Measurements from ENCODE around the gene NRXN3. TPM values are rescaled to one million over a fixed set of nuclear protein-coding genes. Genes with fewer than 3 reads are reported as not detected.
A peak's percentile ranks its signal among the peaks of the same experiment; 100 is the strongest.

NRXN3 gene
- polyA plus RNA-seq (2013, experiment 1 of 4) = 11.1 TPM
- 12.2 TPM for polyA plus RNA-seq (2013, experiment 2 of 4)
- 7.3 TPM for polyA plus RNA-seq (2013, experiment 3 of 4)
- 9.0 TPM for polyA plus RNA-seq (2013, experiment 4 of 4)

DNA sequence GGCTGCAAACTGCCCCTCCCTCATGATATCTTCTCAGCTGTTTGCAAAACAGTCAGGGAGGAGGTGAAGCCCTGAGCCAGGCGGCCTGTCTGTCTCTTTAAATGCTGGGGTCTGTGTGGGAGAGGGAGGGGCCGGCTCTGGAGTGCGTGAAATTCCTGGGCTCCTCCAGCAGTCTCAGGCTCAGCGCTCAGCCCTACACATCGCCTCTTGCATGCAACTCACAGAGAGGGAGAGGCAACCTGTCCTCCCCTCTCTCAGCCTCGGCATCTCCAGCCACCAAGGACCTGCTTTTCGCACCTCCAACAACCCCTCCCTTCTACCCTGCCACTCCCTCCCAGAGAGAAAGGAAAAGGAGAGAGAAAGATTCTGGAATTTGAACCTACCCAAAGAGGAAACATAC is at the start of gene NRXN3:
Gene NRXN3, plus strand, starts transcription at position 171 of the 400 bp plus-strand sequence. CDS start 72,721 bp downstream, outside the sequence.
- Histone ChIP-seq H3K9me3 (ENCODE audit: control insufficient read depth, low read length) (no peaks in the 10 kb centered on the region), H3K36me3 (ENCODE audit: control insufficient read depth, insufficient read depth, low read length) (no peaks in the 10 kb centered on the region), H3K27me3 (ENCODE audit: control insufficient read depth, insufficient read depth, low read length, poor library complexity, severe bottlenecking) (no peaks in the 10 kb centered on the region), H3K4me1 (ENCODE audit: control insufficient read depth, insufficient read depth, low read length) (peaks cover 15% of the 10 kb centered on the region), H3K27ac (ENCODE audit: insufficient read depth, low read depth, low read length, poor library complexity, severe bottlenecking) (no peak within 1 kb of the TSS), H3K4me3 (ENCODE audit: insufficient read depth, low read depth, low read length) (peak within 1 kb of the TSS; percentile 5)
- WGBS, 2 experiments = 0 to 1% methylated on average over 7 of the region's 7 CpGs

- H3K9me3 ChIP-seq (ENCODE audit: control insufficient read depth, low read length) = no peaks in the 10 kb centered on the region
- H3K36me3 ChIP-seq (ENCODE audit: control insufficient read depth, insufficient read depth, low read length) = no peaks in the 10 kb centered on the region
- H3K4me1 ChIP-seq (ENCODE audit: control insufficient read depth, insufficient read depth, low read length) = peaks cover 5% of the 10 kb centered on the region
- 92 to 94% methylated on average over 5 of the region's 5 CpGs for WGBS, 2 experiments
- H3K27me3 ChIP-seq (ENCODE audit: control insufficient read depth, insufficient read depth, low read length, poor library complexity, severe bottlenecking) = no peaks in the 10 kb centered on the region
- H3K4me3 ChIP-seq (ENCODE audit: insufficient read depth, low read depth, low read length) = no peak overlapping the region
- H3K27ac ChIP-seq (ENCODE audit: insufficient read depth, low read depth, low read length, poor library complexity, severe bottlenecking) = no peak overlapping the region
Measured at GRCh38 chr14:78122436-78122835, 47.7 kb upstream of the NRXN3 start.

GRCh38 chr14:78123650-78124253 is 46.4 kb upstream of the NRXN3 start:
- Histone ChIP-seq H3K27ac (ENCODE audit: insufficient read depth, low read depth, low read length, poor library complexity, severe bottlenecking) (no peak overlapping the region), H3K36me3 (ENCODE audit: control insufficient read depth, insufficient read depth, low read length) (no peaks in the 10 kb centered on the region), H3K4me1 (ENCODE audit: control insufficient read depth, insufficient read depth, low read length) (peaks cover 5% of the 10 kb centered on the region), H3K27me3 (ENCODE audit: control insufficient read depth, insufficient read depth, low read length, poor library complexity, severe bottlenecking) (no peaks in the 10 kb centered on the region), H3K9me3 (ENCODE audit: control insufficient read depth, low read length) (no peaks in the 10 kb centered on the region), H3K4me3 (ENCODE audit: insufficient read depth, low read depth, low read length) (no peak overlapping the region)
- WGBS, 2 experiments = 89 to 93% methylated on average over 2 of the region's 2 CpGs

DNA sequence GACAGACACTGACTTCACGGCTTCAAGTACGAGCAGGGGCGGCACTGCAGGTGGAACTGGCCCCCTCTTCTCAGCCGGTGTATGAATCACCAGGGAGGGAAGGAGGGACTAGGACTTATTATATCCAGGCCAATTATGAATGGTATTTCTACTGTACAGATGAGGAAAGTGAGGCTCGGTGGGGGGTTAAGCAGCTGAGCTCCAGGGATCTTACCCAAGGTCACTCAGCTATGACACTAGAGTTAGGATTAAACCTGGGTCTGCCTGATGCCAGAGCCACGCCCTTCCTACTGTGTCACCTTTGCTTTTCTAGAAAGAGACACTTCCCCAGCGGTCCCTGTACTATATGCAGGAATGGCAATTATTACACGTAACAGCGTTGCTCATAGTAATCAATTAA is 42.2 kb upstream of the NRXN3 start:
- Histone ChIP-seq H3K27me3 (ENCODE audit: control insufficient read depth, insufficient read depth, low read length, poor library complexity, severe bottlenecking) (no peaks in the 10 kb centered on the region), H3K4me1 (ENCODE audit: control insufficient read depth, insufficient read depth, low read length) (peaks cover 5% of the 10 kb centered on the region), H3K36me3 (ENCODE audit: control insufficient read depth, insufficient read depth, low read length) (no peaks in the 10 kb centered on the region), H3K4me3 (ENCODE audit: insufficient read depth, low read depth, low read length) (no peak overlapping the region), H3K27ac (ENCODE audit: insufficient read depth, low read depth, low read length, poor library complexity, severe bottlenecking) (no peak overlapping the region), H3K9me3 (ENCODE audit: control insufficient read depth, low read length) (no peaks in the 10 kb centered on the region)
- WGBS, 2 experiments = 93 to 94% methylated on average over 9 of the region's 9 CpGs

DNA sequence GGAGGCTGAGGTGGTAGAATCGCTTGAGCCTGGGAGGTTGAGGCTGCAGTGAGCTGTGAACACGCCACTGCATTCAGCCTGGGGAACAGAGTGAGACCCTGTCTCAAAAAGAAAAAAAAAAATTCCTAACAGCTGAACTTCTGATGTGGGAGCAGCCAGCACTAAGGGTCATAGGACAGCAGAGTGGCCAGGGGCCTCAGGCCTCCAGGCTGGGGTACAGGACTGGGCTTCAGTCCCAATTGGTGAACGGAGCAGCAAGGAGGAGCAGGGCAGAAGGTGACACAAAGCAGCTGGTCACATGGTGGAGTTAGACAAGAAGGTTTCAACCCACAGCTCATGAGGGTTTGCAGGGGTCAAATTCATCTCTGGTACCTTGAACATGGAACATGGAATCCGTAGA is 40.8 kb upstream of the NRXN3 start:
- Histone ChIP-seq H3K27me3 (ENCODE audit: control insufficient read depth, insufficient read depth, low read length, poor library complexity, severe bottlenecking) (no peaks in the 10 kb centered on the region), H3K36me3 (ENCODE audit: control insufficient read depth, insufficient read depth, low read length) (no peaks in the 10 kb centered on the region), H3K27ac (ENCODE audit: insufficient read depth, low read depth, low read length, poor library complexity, severe bottlenecking) (no peak overlapping the region), H3K9me3 (ENCODE audit: control insufficient read depth, low read length) (no peaks in the 10 kb centered on the region), H3K4me3 (ENCODE audit: insufficient read depth, low read depth, low read length) (no peak overlapping the region), H3K4me1 (ENCODE audit: control insufficient read depth, insufficient read depth, low read length) (peaks cover 5% of the 10 kb centered on the region)
- 94 to 95% methylated on average over 4 of the region's 4 CpGs for WGBS, 2 experiments

GRCh38 chr14:78130356-78130755 is 39.8 kb upstream of the NRXN3 start:
- Histone ChIP-seq H3K27me3 (ENCODE audit: control insufficient read depth, insufficient read depth, low read length, poor library complexity, severe bottlenecking) (no peaks in the 10 kb centered on the region), H3K4me3 (ENCODE audit: insufficient read depth, low read depth, low read length) (no peak overlapping the region), H3K36me3 (ENCODE audit: control insufficient read depth, insufficient read depth, low read length) (no peaks in the 10 kb centered on the region), H3K4me1 (ENCODE audit: control insufficient read depth, insufficient read depth, low read length) (peaks cover 5% of the 10 kb centered on the region), H3K27ac (ENCODE audit: insufficient read depth, low read depth, low read length, poor library complexity, severe bottlenecking) (no peak overlapping the region), H3K9me3 (ENCODE audit: control insufficient read depth, low read length) (no peaks in the 10 kb centered on the region)
- 86 to 100% methylated on average over 1 of the region's 1 CpG for WGBS, 2 experiments

DNA sequence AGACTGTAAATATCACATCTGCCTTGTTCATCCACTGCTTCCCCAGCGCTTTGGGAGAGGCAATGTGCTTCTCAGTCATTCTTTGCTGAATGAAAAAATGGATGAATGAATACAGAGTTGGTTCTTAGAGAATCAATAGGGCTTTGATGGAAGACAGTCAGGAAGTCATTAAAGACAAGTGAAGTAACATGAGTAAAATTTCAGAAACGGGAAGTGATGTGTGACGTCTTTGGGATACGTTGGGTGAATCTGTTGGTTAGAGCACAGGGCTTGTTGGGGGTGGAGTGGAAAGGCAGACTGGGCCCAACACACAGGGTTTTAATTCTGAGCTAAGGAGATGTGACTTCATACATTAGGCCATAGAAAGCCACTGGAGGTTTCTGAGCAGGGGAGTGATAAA is 39.0 kb upstream of the NRXN3 start:
- H3K36me3 ChIP-seq (ENCODE audit: control insufficient read depth, insufficient read depth, low read length) = no peaks in the 10 kb centered on the region
- H3K27ac ChIP-seq (ENCODE audit: insufficient read depth, low read depth, low read length, poor library complexity, severe bottlenecking) = no peak overlapping the region
- no peaks in the 10 kb centered on the region for H3K27me3 ChIP-seq (ENCODE audit: control insufficient read depth, insufficient read depth, low read length, poor library complexity, severe bottlenecking)
- H3K4me1 ChIP-seq (ENCODE audit: control insufficient read depth, insufficient read depth, low read length) = peaks cover 5% of the 10 kb centered on the region
- WGBS, 2 experiments = 95 to 97% methylated on average over 4 of the region's 4 CpGs
- no peak overlapping the region for H3K4me3 ChIP-seq (ENCODE audit: insufficient read depth, low read depth, low read length)
- H3K9me3 ChIP-seq (ENCODE audit: control insufficient read depth, low read length) = no peaks in the 10 kb centered on the region

DNA sequence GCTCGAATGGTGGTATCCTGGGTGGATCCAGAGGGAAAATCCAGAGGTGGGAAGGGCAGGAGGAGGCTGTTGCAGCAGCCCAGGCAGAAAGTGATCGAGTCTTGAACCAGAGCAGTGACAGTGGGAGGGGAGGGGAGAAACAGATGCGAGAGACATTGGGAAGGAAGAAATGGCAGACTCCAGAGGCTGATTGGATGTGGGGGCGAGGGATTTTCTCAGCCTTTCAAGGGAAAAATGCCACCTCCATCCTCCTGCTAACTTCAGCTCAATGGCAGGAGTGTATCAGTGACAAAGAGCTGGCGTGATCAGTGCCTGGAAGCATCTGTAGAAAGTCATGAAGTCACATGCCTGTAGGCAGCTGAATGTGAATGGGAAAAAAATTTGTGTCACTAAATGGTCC is 38.6 kb upstream of the NRXN3 start:
- Histone ChIP-seq H3K27ac (ENCODE audit: insufficient read depth, low read depth, low read length, poor library complexity, severe bottlenecking) (no peak overlapping the region), H3K4me1 (ENCODE audit: control insufficient read depth, insufficient read depth, low read length) (peaks cover 5% of the 10 kb centered on the region), H3K36me3 (ENCODE audit: control insufficient read depth, insufficient read depth, low read length) (no peaks in the 10 kb centered on the region), H3K27me3 (ENCODE audit: control insufficient read depth, insufficient read depth, low read length, poor library complexity, severe bottlenecking) (no peaks in the 10 kb centered on the region), H3K9me3 (ENCODE audit: control insufficient read depth, low read length) (no peaks in the 10 kb centered on the region), H3K4me3 (ENCODE audit: insufficient read depth, low read depth, low read length) (no peak overlapping the region)
- WGBS, 2 experiments = 90 to 91% methylated on average over 5 of the region's 5 CpGs

DNA sequence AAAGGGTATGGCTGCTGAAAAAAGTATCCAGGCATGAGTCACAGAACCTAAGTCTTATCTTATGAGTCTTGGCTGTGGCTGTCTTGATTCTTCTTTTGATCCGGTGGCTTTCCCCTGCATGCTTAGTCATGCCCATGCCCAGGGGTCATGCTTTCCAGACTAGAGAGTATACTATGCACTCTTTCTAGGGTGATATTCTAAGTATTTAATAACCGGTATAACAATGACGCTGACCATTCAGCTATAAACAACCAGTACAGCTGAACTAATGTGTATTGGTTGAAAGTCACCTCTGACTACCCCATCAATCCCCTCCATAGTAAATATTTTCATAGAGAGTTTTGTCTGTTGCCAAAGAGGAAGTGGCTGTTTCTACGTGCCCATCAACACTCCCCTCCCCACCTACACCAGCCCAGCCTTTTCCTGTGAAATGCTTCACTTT is 34.7 kb upstream of the NRXN3 start:
- Histone ChIP-seq H3K4me3 (ENCODE audit: insufficient read depth, low read depth, low read length) (no peak overlapping the region), H3K36me3 (ENCODE audit: control insufficient read depth, insufficient read depth, low read length) (no peaks in the 10 kb centered on the region), H3K9me3 (ENCODE audit: control insufficient read depth, low read length) (no peaks in the 10 kb centered on the region), H3K27ac (ENCODE audit: insufficient read depth, low read depth, low read length, poor library complexity, severe bottlenecking) (no peak overlapping the region), H3K27me3 (ENCODE audit: control insufficient read depth, insufficient read depth, low read length, poor library complexity, severe bottlenecking) (no peaks in the 10 kb centered on the region), H3K4me1 (ENCODE audit: control insufficient read depth, insufficient read depth, low read length) (no peaks in the 10 kb centered on the region)
- WGBS, 2 experiments = 90 to 93% methylated on average over 2 to 4 of the region's 4 CpGs

DNA sequence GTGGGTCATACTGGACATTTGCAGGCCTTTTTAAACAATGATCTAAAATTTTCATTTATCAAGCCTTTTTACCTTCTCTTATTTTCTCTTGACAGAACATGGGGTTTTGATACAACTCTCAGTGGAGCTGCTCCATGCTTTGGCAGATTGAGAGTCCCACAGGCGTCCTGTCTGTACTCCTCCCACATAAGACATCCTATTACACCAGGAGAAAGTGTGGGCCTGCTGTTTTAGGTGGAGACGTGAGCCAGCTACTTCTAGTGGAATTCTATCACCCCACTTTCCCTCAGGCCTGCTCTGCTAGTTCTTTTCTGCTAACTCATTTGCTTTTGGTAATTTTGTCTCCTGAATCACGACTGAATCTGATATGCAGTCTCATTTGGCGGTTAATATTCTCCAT is 33.5 kb upstream of the NRXN3 start:
- Histone ChIP-seq H3K27ac (ENCODE audit: insufficient read depth, low read depth, low read length, poor library complexity, severe bottlenecking) (no peak overlapping the region), H3K4me1 (ENCODE audit: control insufficient read depth, insufficient read depth, low read length) (no peaks in the 10 kb centered on the region), H3K4me3 (ENCODE audit: insufficient read depth, low read depth, low read length) (no peak overlapping the region), H3K9me3 (ENCODE audit: control insufficient read depth, low read length) (no peaks in the 10 kb centered on the region), H3K36me3 (ENCODE audit: control insufficient read depth, insufficient read depth, low read length) (no peaks in the 10 kb centered on the region), H3K27me3 (ENCODE audit: control insufficient read depth, insufficient read depth, low read length, poor library complexity, severe bottlenecking) (no peaks in the 10 kb centered on the region)
- 89 to 95% methylated on average over 4 of the region's 4 CpGs for WGBS, 2 experiments
